Activated CD4-positive, alpha-beta T cell treated with anti-CD3 and anti-CD28 coated beads for 36 hours (primary cell): ENCODE measurements around the gene TRMT13. TPM values are rescaled to one million over a fixed set of nuclear protein-coding genes. Genes with fewer than 3 reads are reported as not detected.

Experiments used
- total RNA-seq, 2 experiments: library from RNA; stranded (reverse); gene quantifications; one replicate each; pipeline ENCODE4 v1.2.3, GENCODE V29; 2021

The TRMT13 gene
- total RNA-seq, 2 experiments from 2014 or later: 19.0 to 20.2 TPM

Other genes starting within 250 kb of the TRMT13 start
- 10 to 100 TPM; 11.2 to 13.4 TPM for gene SLC35A3, start 163.2 kb upstream of the TRMT13 start, total RNA-seq
- gene SASS6, start 233 bp upstream of the TRMT13 start, total RNA-seq: 10 to 100 TPM; 14.2 to 17.4 TPM
- gene LRRC39, start 45.1 kb downstream of the TRMT13 start, total RNA-seq: under 1 TPM; 0.32 to 0.51 TPM
- gene DBT, start 116.7 kb downstream of the TRMT13 start, total RNA-seq: 10 to 100 TPM; 11.0 to 12.8 TPM
- gene RTCA, start 133.1 kb downstream of the TRMT13 start, total RNA-seq: 10 to 100 TPM; 47.8 to 53.0 TPM
- 10 to 100 TPM; 12.2 to 13.6 TPM for gene CDC14A, start 219.3 kb downstream of the TRMT13 start, total RNA-seq